Measurements from ENCODE around the gene F11.
"Not testable (repeated sequence)": the region's sequence is repeated elsewhere in the genome, so short reads cannot be mapped to it uniquely, and the experiment has no call there.

F11 gene

GRCh38 chr4:186265683-186266652 is at the start of gene F11:
TSS of gene F11 (plus strand) at chr4:186266189. CDS start at chr4:186267137, 948 bp downstream.
- no peak for DNase-seq

- peak; percentile 33 to 40 for DNase-seq
Measured at GRCh38 chr4:186216465-186217024, 49.4 kb upstream of the F11 start.

- no peak for DNase-seq
Measured at GRCh38 chr4:186217733-186218293, 48.2 kb upstream of the F11 start.

GRCh38 chr4:186221624-186222023 is 44.4 kb upstream of the F11 start:
- no peak for DNase-seq

DNA sequence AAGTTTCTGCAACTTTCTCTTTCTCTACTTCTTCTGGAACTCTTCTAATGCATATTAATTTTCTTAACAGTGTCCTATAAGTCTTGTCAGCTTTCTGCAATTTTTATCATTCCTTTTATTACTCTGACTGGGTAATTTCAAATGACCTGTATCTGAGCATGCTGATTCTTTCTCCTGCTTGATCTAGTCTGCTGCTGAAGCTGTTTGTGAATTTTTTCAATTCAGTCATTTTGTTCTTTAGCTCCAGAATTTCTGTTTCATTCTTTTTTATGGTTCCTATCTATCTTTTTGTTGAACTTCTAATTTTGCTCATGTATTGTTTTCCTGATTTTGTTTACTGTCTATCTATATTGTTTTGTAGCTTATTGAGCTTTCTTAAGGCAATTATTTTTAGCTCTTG is 40.1 kb upstream of the F11 start:
- no peak for DNase-seq

GRCh38 chr4:186226521-186227189 is 39.3 kb upstream of the F11 start:
- DNase-seq: no peak

- peak in 1 of 2 experiments; percentile 4 for DNase-seq
Measured at GRCh38 chr4:186227221-186227620, 38.8 kb upstream of the F11 start, which contains the start of gene KLKB1. TSS of gene KLKB1 (plus strand) at chr4:186227507. CDS start at chr4:186228196, 689 bp downstream.

DNA sequence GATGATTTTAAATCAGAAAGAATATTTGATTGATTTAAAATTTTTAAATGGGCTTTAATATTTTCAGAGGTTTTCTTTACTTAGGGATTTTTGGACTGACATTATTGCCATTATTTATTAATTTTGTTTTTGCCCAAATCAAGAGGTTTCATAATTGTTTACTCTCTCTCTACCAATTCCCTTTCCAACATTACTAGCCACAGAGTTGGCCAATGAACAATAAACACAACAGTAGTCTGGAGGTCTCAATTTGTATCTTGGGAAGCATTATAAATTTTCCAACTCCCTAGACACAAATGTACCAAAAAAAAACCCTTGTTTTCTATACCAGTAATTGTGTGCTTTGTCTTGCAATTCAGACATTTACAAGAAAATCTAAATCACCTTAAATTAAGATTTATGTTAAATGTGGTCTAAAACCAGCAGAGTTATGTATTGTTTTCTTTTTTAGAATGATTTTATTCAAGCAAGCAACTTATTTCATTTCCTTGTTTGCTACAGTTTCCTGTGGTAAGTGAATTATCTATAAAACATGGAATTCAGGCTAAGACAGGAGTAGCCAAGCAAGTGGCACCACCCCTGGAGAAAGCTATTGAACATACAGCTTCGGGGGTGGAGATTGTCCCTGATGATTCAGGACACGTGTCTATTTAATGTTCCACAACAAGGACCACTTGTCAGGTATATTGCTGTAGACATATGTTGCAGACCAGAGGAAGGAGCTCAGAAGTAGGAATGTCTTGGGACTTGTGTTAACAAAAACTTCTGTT is 38.1 kb upstream of the F11 start:
- no peak for DNase-seq

DNA sequence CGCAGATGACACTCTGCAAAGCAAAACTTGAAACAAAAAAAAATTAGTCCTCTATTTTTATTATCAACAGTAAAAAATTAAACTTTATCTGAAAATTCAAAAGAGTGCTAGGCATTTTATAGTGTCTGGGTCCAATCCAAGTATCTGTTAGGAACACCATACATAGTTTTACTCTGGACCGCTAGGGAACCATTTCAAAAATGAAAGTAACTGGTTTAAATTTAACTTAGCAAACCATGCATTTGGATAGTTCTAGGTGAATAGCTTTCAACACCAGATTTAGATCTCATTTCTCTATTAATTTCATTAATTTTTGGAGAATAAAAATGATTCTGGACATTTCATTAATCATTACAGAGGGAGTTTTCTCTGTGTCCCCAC is 37.5 kb upstream of the F11 start:
- no peak for DNase-seq

GRCh38 chr4:186234367-186234766 is 31.6 kb upstream of the F11 start:
- no peak for DNase-seq

DNA sequence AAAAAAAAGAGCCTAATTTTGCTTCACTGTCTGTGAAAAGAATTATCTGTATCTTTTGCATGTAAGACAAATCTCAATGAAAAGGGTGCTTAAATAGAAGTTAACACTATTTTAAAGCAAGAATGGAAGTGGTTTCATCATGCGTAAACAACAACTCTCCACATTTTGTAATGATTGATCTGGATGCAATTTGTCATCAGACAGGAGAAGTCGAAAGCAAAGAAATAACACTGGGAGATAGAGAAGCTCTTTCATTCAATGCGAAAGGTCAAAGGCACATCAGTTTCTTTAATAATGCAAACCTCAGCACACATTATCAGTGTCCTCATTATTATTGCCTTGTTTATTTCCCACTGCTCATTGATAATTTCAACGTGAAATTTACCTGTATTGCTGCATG is 29.9 kb upstream of the F11 start:
- DNase-seq: no peak

DNA sequence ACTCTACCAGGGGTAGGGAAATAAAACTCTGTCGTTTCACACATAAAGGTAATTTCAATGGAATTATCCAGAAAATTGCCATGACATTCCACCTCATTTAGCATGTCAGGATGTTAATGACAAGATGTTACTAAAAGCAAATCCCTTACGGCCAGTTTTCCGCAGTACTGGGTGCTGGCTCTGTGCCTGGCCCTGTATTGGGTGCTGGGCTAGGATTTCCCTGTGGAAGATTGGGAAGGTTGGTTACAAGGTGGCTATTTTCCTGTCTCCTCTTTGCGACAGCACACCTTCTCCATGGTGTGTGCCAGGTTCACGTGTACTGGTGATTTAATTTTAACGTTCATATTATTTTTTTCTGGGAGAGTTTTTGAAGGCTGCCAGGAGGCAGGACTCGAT is 25.5 kb upstream of the F11 start:
- no peak for DNase-seq

- DNase-seq: no peak
Measured at GRCh38 chr4:186240848-186241491, 25.0 kb upstream of the F11 start.

- no peak for DNase-seq
Measured at GRCh38 chr4:186241616-186242015, 24.4 kb upstream of the F11 start.

- not testable (repeated sequence) for DNase-seq
Measured at GRCh38 chr4:186242031-186242430, 24.0 kb upstream of the F11 start.

GRCh38 chr4:186243331-186243730 is 22.7 kb upstream of the F11 start:
- DNase-seq: no peak

GRCh38 chr4:186244835-186245234 is 21.2 kb upstream of the F11 start:
- no peak for DNase-seq

DNA sequence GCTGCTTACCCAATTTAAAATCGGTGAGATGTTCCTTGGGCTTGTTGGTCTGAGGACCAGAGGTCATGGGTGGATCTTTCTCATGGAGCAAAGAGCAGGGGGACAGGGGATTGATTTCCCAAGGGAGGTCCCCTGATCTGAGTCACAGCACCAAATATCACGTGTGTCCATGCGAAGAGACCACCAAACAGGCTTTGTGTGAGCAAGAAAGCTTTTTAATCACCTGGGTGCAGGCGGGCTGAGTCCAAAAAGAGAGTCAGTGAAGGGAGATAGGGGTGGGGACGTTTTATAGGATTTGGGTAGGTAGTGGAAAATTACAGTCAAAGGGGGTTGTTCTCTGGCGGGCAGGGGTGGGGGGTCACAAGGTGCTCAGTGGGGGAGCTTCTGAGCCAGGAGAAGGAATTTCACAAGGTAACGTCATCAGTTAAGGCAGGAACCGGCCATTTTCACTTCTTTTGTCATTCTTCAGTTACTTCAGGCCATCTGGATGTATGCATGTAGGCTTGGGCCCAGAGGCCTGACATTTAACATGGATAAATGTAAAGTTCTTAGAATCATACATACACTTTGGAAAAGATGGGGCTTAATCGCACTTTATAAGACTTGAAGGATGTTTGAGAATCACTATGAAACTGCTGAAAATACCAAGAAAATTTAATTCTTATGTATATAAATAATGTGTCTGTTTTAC is 18.8 kb upstream of the F11 start:
- not testable (repeated sequence) for DNase-seq

GRCh38 chr4:186248643-186249042 is 17.3 kb upstream of the F11 start:
- DNase-seq: no peak

DNA sequence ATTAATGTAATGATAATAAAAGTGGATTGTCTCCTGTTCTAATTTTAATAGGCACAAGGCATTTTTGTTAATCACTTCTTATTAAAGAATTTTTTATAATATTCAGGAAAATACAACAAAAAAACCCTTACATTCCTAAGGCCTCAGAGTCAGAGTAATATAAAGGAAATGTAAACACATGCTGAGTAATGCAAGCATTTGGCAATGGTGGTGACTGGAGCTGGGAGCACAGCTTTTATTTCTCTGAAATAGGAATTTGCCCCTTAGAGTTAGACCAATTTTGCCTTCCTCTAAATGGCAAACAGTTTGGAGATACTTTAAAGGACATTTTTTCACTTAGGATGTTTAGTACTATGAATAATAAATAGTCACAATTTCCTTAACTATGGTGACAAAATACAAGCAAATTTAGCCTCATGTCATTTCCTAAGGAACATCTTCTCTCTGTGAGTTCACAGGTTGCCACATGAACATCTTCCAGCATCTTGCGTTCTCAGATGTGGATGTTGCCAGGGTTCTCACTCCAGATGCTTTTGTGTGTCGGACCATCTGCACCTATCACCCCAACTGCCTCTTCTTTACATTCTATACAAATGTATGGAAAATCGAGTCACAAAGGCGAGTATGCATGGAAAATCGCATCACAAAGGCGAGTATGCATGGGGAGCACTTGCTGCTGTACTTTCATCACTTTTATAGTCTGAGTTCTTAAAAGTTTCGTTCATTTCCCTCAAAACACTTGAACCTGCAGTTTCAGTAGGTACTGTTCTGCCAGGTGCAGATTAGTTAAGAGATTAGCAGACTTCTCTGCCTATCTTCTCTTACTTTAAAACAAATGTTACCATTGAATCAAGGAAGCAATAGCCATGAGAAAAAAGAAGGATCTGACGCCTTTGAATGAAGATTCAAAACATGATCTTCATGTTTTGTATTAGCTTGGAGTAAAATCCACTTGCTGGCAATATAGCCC is 15.9 kb upstream of the F11 start:
- DNase-seq: no peak
